Psoas muscle (tissue), 8 donors: ENCODE data around the gene TMEM184A. TPM values are rescaled to one million over a fixed set of nuclear protein-coding genes. Genes with fewer than 3 reads are reported as not detected.

Experiments used
- ATAC-seq, 4 donors: fragments of 200-7000 bp; cut with Tn5 transposase; one replicate each; pipeline ENCODE4 v1.9.1; 2020; ENCODE audit warnings: moderate library complexity in 3 of 4, mild to moderate bottlenecking in 2 of 4
- DNase-seq, 2 donors: peaks; one replicate each; pipeline ENCODE4 v3.0.0-alpha.2; 2020
- H3K27ac ChIP-seq: fragments of 200-600 bp; one replicate; pipeline ENCODE4 v1.8.0; 2022
- H3K27me3 ChIP-seq, 3 donors: fragments of 200-600 bp in 1 of 3; one replicate each; pipeline versions ENCODE4 v1.6.1 to v1.8.0; 2013 to 2022; ENCODE audit warnings: low read length in 2 of 3, mild to moderate bottlenecking in 2 of 3, moderate library complexity in 1 of 3; ENCODE audit not compliant: insufficient read depth in 3 of 3
- H3K36me3 ChIP-seq, 2 donors: fragments of 200-600 bp in 1 of 2; one replicate each; pipeline versions ENCODE4 v1.6.1 to v1.8.0; 2013 to 2022; ENCODE audit warnings: low read depth in 1 of 2, mild to moderate bottlenecking in 1 of 2, moderate library complexity in 1 of 2; ENCODE audit not compliant: insufficient read depth in 1 of 2
- H3K4me1 ChIP-seq: fragments of 200-600 bp; one replicate; pipeline ENCODE4 v1.8.0; 2022
- H3K4me3 ChIP-seq: fragments of 200-600 bp; one replicate; pipeline ENCODE4 v1.8.0; 2022; ENCODE audit warnings: mild to moderate bottlenecking
- H3K9me3 ChIP-seq: fragments of 200-600 bp; one replicate; pipeline ENCODE4 v1.8.0; 2022
- WGBS, 3 donors: extraction: QIAGEN DNeasy Blood & Tissue Kit; methylation state at CpG; one replicate each; pipeline versions ENCODE4 v1.1.6 to v1.1.7; 2013; 5-methylcytosine and 5-hydroxymethylcytosine counted together
- intact Hi-C, 2 donors: fragments of 100-400 bp; cut with DNase I; formaldehyde crosslinking; loops; one replicate each; pipeline versions ENCODE4 v1.11.0 to v1.14.2; 2022
- polyA plus RNA-seq, 3 donors: library from polyadenylated mRNA; stranded (reverse); fragments of 200-250 nt; gene quantifications; one replicate each; pipeline ENCODE4 v1.2.3, GENCODE V29; 2013
- total RNA-seq, 4 donors: library from RNA; stranded (reverse); fragmentation: NEBNext Ultra II Directional in 2 of 4; extraction: Animal tissue kit (Norgen Biotek cat#: 25700) in 2 of 4; gene quantifications; one replicate each; pipeline versions ENCODE4 v1.2.1 to v1.2.4, GENCODE V29; 2021 to 2023
- TF ChIP-seq, protein P1 (sequence below): fragments of 200-600 bp; IDR thresholded peaks from one replicate; pipeline ENCODE4 v1.8.0; 2022; ENCODE audit warnings: antibody characterized with exemption
- donor health status: healthy with polysubstance abuse.
- donor health status: DM: no; HTN: no; CAD: no; lungs with moderate emphysema.
- donor health status: Bipolar disorder and iron deficiency.
- donor health status: healthy.
- donor health status: DM: yes; HTN: yes; CAD: no.
- donor health status: DM: no; HTN: no; CAD: no.
- donor health status: DM: no; HTN: no; CAD: no.
- donor health status: DM: yes; HTN: yes; CAD: no.

The TMEM184A gene
- total and polyA plus RNA-seq, 7 donors: 0.40 to 6.0 (median 2.8) TPM

DNA sequence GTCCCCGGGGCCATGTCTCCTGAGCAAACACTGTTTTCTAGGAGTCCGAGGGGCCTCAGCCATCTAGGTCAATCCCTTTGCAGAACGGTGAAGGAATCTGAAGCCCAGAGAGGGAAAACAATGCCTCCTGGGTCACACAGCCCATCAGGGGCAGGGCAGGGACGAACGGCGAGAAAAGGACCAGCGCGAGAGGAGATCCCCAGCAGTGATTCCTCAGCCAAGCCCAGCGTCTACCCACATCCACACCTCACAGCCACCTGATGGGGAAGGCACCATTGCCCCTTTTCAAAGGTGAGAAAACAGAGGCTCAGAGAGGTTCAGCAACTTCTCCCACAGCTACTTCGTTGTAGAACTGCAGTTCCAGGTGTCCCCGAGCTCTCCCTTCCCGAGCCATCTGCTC lies 31.7 kb upstream of the TMEM184A start:
- ATAC-seq (no peak), DNase-seq (no peak)
- WGBS, 3 donors: 74 to 83% (median 80%) methylated on average over 12 of the region's 12 CpGs
- Histone ChIP-seq H3K27ac (no peak overlapping the region), H3K4me3 (no peak overlapping the region), H3K27me3 (peaks cover 0 to 43% (median 11%) of the 10 kb centered on the region in 3 donors), H3K4me1 (no peaks in the 10 kb centered on the region), H3K36me3 (no peaks in the 10 kb centered on the region), H3K9me3 (peaks cover 6% of the 10 kb centered on the region)
- intact Hi-C loops: no loop called here
- TF ChIP-seq, protein P1, sequence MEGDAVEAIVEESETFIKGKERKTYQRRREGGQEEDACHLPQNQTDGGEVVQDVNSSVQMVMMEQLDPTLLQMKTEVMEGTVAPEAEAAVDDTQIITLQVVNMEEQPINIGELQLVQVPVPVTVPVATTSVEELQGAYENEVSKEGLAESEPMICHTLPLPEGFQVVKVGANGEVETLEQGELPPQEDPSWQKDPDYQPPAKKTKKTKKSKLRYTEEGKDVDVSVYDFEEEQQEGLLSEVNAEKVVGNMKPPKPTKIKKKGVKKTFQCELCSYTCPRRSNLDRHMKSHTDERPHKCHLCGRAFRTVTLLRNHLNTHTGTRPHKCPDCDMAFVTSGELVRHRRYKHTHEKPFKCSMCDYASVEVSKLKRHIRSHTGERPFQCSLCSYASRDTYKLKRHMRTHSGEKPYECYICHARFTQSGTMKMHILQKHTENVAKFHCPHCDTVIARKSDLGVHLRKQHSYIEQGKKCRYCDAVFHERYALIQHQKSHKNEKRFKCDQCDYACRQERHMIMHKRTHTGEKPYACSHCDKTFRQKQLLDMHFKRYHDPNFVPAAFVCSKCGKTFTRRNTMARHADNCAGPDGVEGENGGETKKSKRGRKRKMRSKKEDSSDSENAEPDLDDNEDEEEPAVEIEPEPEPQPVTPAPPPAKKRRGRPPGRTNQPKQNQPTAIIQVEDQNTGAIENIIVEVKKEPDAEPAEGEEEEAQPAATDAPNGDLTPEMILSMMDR: no peak

DNA sequence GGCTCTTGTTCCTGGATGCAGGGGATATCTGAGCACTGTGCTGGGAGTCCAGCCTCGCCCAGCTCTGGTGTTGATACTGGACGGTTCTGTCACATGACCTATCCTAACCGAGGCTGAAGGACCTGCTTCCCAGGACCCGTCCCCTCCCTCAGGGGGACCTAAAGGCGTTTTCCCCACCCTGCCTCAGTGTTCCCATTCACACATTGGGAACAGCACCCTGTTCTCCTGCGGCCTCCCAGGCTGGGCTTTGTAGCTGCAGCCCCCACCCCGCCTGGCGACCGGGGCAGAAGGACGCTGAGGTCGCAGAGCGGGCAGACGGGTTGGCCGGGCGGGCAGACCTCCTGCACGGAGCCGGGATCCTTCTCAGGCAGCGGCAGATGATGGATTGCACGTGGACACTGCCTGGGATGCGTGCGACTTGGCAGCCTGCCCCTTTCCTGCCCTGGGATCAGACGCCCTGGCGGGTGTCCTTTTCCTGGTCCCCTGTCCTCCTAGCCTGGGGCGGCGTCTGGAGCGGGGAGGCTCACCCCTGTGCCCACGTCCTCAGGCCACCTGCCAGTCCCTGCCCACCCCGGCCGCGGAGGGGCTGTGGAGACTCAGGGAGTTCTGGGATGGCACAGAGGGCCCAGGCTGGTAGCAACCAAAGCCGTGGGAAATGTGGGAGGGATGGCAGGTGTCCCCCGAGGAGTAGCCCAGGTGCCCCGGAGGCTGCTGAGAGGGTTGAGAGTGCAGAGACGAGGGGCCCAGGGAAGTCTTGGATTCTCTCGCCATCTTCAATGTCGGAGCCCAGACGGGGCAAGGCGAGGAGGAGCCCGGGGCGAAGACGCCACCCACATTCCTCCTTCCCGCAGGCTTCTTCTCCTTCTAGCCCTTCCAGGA lies 31.1 kb upstream of the TMEM184A start:
- intact Hi-C loops: no loop called here
- no peak overlapping the region for H3K27ac ChIP-seq
- no peaks in the 10 kb centered on the region for H3K4me1 ChIP-seq
- WGBS, 3 donors: 51 to 56% (median 53%) methylated on average over 35 to 42 of the region's 42 CpGs
- TF ChIP-seq, protein P1: no peak
- H3K27me3 ChIP-seq: peaks cover 0 to 37% (median 11%) of the 10 kb centered on the region in 3 donors
- ATAC-seq (peak in 2 of 4 donors; percentile 20 to 21), DNase-seq (no peak)
- H3K9me3 ChIP-seq: peaks cover 6% of the 10 kb centered on the region
- no peaks in the 10 kb centered on the region for H3K36me3 ChIP-seq
- H3K4me3 ChIP-seq: no peak overlapping the region

DNA sequence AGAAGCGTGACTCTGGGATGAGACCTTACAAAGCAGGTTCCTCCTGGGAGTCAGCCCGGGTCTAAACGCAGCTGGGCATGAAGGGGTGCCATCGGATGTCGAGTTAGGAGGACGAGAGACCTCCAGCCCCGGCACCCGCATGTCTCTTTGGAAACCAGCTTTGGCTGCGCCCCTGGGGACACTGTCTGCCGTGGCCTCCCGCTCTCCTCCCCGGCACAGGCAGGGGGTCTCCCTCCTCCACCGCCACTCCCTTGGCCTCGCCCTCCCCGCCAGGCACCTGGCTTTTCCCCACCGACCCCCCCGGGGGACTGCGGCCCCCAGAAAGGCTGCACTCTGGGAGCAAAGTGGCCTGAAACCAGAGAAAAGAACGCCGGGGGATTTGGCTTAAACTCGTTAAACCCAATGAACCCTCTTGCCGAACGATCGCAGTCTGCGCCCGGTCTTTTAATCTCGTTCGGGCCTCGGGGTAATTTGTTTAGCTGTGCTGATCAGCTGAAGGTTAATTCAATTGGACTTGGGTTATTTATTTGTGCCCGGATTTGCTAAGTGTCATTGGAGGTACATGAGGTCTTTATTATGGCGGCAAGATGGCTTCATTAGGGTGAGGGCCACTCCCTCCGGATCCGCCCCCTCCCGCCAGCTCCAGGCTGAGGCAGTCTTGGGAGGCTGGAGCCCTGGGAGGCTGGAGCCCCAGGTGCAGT lies 30.3 kb upstream of the TMEM184A start:
- Histone ChIP-seq H3K4me1 (no peaks in the 10 kb centered on the region), H3K9me3 (peaks cover 6% of the 10 kb centered on the region), H3K4me3 (no peak overlapping the region), H3K36me3 (no peaks in the 10 kb centered on the region), H3K27me3 (peaks cover 0 to 29% (median 7%) of the 10 kb centered on the region in 3 donors), H3K27ac (no peak overlapping the region)
- intact Hi-C loops: no loop called here
- DNase-seq: no peak
- TF ChIP-seq, protein P1: no peak
- WGBS, 3 donors: 65 to 74% (median 72%) methylated on average over 33 to 34 of the region's 34 CpGs
- ATAC-seq: no peak

DNA sequence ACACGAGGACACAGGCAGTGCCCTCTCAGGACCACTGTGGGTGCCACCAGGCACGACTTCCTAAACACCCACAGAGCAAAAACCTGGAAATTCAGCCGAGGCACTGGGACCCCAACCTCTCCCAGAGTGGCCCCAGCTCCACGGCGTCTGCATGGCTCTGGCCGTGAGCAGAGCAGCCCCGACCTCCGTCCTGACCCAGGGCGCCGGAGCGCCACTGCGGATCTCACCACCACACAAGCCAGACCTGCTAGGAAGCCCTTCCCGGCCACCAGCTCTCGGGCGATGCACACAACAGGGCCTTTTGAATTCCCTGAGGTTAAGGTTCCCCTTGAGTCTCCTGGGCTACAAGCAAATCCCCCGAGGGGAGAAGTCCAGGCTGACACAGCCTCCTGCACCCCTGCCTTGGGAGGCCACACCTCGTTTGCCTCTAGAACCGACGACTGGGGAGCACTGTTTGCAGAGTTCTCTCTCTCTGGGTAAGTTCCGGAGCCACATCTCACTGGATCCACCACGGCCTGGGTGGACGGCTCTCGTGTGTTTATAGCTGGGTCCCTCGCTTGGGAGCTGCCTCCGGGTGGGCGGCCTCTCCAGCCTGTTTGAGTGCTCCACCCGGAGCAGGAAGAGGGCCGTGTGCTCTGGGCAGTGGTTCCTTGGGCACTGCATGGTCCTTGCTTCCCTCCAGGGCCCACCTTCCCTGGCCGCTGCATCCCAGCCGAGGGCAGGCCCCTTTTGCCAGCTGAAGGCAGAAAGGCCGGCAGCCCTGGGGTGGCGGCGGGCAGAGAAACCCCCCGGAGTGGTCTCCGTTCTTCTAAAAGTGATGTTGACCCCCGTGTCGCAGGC lies 29.4 kb upstream of the TMEM184A start:
- 85 to 87% (median 85%) methylated on average over 37 of the region's 37 CpGs for WGBS, 3 donors
- intact Hi-C loops: no loop called here

More for the DNA sequence above, 29.4 kb upstream of the TMEM184A start:
- peaks cover 0 to 22% (median 3%) of the 10 kb centered on the region in 3 donors for H3K27me3 ChIP-seq
- DNase-seq (no peak), ATAC-seq (no peak)
- H3K4me3 ChIP-seq: no peak overlapping the region
- H3K36me3 ChIP-seq: no peaks in the 10 kb centered on the region
- peaks cover 6% of the 10 kb centered on the region for H3K9me3 ChIP-seq
- TF ChIP-seq, protein P1: no peak
- H3K27ac ChIP-seq: no peak overlapping the region
- H3K4me1 ChIP-seq: no peaks in the 10 kb centered on the region
